ENCODE results near the gene PKP3. TPM values are rescaled to one million over a fixed set of nuclear protein-coding genes. Genes with fewer than 3 reads are reported as not detected.
"Not testable (repeated sequence)": the region's sequence is repeated elsewhere in the genome, so short reads cannot be mapped to it uniquely, and the experiment has no call there.

The PKP3 gene
- total RNA-seq, 1 donor from 2014 or later = 0.26 TPM

- DNase-seq (ENCODE audit: low read depth, low spot score) = not testable (repeated sequence)
Observed at GRCh38 chr11:363443-363805, 30.6 kb upstream of the PKP3 start.

DNA sequence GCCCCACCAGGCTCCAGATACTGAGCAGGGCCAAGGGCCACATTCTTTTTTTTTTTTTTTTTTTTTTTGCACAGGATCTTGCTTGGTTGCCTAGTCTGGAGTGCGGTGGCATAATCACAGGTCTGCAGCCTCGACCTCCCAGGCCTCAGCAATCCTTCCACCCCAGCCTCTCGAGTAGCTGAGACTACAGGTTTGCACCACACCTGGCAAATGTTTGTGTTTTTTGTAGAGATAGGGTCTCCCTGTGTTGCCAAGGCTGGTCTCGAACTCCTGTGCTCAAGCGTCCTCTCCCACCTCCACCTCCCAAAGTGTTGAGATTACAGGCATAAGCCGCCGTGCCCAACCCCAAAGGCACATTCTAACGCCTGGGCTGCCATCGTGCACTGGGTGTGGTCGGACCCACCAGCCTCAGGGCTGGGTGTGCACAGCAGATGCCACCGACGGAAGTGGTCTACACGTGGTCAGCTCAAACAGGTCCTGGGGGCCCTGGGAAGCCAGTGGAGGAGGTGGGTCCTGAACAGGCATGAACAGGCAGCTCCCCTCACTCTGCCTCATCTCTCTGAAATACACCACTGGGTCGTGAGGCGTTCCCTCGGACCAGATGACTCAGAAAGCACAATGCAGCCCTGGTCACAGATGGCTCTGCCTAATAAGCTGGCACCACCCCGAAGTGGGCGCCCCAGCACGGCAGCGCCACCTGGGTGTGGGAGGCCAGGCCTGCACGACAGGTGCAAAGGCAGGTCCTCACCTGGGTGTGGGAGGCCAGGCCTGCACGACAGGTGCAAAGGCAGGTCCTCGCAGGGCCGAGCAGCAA, 29.9 kb upstream of the PKP3 start:
- DNase-seq (ENCODE audit: low read depth, low spot score) = no peak

DNA sequence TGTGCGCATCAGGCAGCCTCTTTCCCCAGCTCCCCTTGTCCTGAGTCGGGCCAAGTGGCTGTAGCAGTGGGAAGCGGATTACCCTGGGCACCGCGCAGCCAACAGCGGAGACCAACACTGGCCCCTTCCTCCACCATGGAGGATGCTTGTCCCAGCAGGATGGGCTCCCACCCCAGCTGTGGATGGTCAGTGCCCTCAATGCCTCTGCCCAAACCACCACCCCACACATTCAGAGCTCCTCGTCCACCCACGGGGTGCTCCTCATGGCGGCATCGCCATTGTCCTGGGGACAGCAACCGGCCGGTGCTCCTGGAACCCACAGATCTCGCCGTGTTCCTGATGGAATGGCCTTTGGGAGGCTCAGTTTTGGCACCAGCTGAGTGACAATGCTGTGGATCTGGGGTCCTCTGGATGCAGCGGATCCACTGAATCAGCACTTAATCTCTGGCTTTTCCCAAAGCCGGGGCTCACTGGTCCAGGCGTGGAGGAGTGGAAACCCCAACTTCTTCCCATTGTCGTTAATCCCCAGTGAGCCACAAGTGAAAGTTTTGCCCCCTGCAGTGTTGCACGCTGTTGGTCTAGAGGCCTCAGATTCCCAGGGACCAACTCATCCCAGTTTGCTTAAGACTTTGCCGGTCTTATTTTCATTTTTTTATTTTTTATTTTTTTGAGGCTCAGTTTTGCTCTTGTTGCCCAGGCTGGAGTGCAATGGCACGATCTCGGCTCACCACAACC, 28.9 kb upstream of the PKP3 start:
- DNase-seq (ENCODE audit: low read depth, low spot score) = no peak

DNA sequence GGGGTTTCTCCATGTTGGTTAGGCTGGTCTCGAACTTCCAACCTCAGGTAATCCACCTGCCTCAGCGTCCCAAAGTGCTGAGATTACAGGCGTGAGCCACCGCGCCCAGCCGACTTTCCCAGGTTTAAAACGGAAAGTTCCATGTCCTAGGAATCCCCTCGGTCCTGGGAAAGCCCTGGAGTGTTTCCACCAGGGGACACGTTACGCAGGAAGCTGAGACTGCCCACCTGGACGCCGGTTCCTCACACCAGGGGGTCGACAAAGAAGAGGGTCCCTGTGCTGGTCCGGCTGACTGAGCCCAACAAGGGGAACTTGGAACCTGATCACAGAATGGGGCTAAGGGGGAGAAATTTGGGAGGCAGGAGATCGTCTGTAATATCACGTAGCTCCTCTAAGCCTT, 28.2 kb upstream of the PKP3 start:
- no peak for DNase-seq (ENCODE audit: low read depth, low spot score)

DNA sequence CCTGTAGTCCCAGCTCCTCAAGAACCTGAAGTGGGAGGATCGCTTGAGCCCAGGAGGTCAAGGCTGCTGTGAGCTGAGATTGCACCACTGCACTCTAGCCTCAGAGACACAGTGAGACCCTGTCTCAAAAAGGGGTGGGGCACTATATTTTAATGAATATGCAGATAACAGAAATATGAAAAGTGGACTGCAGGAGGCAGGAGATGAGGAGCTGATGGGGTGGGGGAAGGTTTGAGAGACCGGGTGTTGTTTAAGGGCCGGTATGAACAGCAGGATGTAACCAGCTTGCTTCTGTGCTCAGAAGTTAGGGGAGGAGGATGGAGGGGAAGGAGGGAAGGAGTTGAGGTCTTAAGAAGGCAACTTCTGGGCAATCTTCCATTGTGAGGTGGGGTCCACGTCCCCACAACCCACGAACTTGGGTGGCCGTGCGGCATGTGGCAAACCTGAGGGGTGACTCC, 26.0 kb upstream of the PKP3 start:
- DNase-seq (ENCODE audit: low read depth, low spot score) = no peak

DNA sequence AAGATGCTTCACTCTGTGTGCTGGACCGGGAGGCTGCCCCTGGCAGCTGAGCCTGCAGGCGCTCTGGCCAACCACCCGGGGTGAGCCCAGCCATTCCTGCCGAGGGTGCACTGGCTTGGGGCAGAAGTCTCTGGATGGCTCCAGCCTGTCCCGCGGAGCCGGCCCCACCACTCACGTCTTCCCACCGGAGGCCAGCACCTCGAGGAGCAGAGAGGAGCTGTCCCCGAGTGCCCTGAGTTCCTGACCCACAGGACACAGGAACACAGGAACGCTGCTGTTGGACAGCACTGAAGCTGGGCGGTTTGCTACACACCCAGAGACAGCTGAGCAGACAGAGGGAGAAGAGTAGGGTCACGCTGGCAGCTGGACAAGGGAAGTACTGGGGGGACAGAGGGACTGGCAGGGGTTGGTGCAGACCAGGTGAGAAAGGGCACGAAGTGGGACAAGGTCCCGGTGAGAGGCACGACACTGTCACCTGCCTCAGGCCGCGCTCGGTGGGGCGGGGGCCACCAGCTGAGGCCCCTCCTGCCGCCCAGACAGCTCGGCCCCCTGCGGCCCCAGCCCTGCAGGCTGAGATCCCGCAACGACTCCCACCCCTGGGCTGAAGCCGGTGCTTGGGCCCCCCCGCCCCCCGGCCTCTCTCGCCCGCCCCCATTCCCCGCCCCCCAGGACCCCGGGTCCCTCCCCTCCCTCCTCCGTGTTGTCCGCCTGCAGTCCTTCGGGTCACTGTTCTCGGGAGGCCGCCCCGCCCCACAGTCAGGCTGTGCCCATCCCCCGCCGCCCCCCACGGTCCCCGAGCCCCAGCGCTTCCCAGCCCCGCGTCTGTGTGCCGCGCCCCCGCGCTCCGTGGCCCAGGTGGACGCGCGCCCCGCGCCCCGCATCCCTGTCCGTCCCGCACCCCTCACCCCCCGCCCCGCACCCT, 25.3 kb upstream of the PKP3 start:
- DNase-seq (ENCODE audit: low read depth, low spot score) = no peak

- no peak for DNase-seq (ENCODE audit: low read depth, low spot score)
Observed at GRCh38 chr11:369336-370018, 24.5 kb upstream of the PKP3 start, which contains the start of gene B4GALNT4. Gene B4GALNT4 (plus strand): TSS chr11:369499. CDS start chr11:369804, 305 bp downstream.

GRCh38 chr11:370070-370941, 23.7 kb upstream of the PKP3 start:
- no peak for DNase-seq (ENCODE audit: low read depth, low spot score)

GRCh38 chr11:371051-371450, 23.0 kb upstream of the PKP3 start:
- DNase-seq (ENCODE audit: low read depth, low spot score) = no peak

DNA sequence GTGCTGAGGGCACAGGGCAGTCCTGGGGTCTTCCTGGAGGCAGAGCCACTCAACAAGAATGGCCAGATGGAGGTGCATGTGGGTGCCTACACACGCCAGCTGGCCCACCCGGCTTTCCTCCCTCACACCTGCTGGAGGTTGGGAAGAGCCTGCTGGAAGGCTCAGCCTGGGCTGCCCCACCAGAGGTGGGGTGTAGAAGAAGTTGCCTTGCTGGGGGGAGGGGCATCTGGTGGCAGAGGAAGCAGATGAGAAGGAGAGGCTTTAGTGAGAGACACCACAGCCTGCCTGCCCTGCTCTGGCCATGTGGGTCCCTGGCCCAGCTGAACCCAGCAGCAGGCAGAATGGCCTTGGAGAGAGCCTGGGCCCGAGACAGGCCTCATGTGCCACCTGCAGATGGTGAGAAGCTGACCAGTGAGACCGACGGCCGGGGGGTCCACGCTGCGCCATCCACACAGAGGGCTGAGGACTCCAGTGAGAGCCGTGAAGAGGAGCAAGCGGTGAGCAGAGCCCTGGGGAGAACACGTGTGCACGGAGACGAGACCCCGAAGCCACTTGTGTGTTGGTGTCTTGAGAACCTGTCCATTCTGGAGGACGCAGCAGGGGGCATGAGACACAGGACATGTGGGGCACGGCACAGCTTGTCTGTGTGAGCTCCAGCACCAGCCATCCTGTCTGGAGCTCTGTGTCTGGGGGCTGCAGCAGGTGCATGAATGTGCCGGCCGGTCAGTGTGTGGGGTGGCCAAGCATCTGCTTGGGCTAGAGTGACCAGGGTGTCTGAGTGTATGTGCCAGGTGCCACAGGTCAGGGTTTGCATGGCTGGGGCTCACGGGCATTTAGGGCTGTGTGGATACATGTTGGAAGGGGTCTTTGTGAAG, 22.1 kb upstream of the PKP3 start:
- no peak for DNase-seq (ENCODE audit: low read depth, low spot score)

DNA sequence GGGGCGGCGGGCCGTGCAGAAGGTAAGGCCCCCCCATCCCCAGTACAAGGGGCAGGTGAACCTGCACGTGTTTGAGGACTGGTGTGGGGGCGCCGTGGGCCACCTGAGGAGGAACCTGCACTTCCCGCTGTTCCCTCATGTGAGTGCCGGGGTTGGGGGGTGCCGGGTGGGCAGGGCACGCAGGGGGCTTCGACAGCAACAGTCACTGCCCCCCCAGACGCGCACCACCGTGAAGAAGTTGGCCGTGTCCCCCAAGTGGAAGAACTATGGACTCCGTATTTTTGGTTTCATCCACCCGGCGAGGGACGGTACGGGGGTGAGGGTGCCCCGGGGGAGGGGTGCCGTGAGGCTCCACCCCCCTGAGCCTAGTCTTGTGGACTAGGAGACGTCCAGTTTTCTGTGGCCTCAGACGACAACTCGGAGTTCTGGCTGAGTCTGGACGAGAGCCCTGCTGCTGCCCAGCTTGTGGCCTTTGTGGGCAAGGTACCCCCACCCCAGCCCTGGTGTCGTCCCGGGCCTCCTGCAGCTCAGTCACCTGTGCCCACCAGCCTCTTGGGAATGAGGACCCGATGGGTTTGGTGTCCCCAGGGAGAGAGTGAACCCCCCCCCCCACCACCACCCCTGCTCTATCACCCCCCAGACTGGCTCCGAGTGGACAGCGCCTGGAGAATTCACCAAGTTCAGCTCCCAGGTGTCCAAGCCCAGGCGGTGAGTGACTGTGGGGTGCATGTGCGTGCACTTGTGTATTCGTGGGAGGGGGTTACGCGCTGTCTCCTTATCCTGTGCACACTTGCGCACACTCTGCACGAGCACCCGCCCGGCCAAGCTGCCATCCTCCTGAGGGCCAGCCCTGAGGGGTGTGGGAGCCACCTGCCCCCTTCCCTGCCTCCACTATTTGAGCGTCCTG, 20.9 kb upstream of the PKP3 start:
- no peak for DNase-seq (ENCODE audit: low read depth, low spot score)

- no peak for DNase-seq (ENCODE audit: low read depth, low spot score)
Observed at GRCh38 chr11:373716-374551, 20.1 kb upstream of the PKP3 start.

DNA sequence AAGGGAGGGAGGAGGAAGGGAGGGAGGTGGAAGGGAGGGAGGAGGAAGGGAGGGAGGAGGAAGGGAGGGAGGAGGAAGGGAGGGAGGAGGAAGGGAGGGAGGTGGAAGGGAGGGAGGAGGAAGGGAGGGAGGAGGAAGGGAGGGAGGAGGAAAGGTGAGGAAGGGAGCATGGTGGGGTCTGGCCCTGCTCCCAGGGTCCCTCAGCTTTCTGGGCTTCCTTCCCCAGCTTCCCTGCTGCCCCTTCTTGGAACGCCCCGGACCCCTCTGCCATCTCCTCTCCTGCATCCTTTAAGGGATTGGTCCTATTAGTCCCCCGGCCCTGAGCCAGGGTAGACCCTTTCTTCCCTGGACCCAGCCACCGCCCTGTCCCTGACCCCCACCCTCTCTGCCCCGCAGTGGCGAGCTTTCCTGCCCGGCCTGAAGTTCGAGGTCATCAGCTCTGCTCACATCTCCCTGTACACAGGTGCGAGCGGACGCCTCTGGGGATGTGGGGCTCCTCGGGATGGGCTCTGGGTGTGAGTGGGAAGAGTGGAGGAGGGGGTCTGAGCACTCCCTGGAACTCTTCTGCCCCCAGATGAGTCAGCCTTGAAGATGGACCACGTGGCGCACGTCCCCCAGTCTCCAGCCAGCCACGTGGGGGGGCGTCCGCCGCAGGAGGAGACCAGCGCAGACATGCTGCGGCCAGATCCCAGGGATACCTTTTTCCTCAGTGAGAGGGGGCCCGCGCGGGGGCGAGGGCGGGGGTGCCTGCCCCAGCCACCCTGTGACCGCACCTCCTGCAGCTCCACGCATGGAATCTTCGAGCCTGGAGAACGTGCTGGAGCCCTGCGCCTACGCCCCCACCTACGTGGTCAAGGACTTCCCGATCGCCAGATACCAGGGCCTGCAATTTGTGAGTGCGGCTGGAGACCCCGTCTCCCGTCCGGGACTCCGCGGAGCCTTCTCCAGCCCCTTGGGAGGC, 18.7 kb upstream of the PKP3 start:
- no peak for DNase-seq (ENCODE audit: low read depth, low spot score)

- no peak for DNase-seq (ENCODE audit: low read depth, low spot score)
Observed at GRCh38 chr11:376531-377173, 17.4 kb upstream of the PKP3 start.

- DNase-seq (ENCODE audit: low read depth, low spot score) = no peak
Observed at GRCh38 chr11:377174-377865, 16.7 kb upstream of the PKP3 start.
